HG03439 (cell line): ENCODE data around the gene HOXB8.

Source experiments
- ATAC-seq: cut with Tn5 transposase; IDR thresholded peaks from one replicate; pipeline ENCODE4 v1.9.1; 2021; ENCODE audit warnings: mild to moderate bottlenecking, moderate library complexity; ENCODE audit not compliant: unreplicated experiment

The HOXB8 gene

DNA sequence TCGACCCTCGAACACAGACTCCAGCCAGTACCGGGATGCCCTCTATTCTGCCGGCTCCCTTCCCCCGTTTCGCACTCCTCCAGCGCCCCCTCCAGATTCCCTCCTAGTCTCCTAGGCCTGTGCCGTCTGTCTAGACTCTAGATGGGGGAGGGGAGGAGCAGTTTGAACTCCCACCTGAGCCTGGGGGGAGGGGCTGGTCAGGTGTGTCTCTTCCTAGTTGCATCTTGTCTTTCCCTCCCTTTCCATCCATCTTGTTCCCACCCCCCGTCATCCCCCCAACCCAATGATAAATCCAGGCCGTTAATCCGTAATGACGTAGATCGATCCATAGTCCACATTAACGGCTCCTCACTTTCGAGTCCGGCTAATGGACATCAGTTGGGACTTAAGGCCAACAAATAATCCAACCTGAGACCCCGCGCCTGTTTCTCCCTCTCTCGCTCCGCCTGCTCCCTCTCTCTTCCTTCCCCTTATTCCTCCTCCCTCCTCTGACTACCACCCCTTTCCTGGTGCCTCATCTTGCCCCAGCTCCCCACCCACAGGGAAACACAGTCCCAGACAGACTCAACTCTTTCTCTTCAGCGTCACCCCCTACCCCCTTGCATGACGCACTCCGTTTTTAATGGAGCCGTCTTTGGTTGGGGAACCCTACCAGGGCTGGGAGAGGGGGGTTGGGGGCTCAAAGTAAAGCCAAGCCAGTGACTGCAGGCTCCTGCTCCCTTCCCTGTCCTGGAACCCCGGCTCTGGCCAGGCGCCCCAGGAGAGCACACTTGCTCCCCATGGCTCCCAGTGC, 18.2 kb downstream of the HOXB8 start:
- ATAC-seq = no peak

- ATAC-seq = no peak
Measured at GRCh38 chr17:48596000-48596734, 18.9 kb downstream of the HOXB8 start.

GRCh38 chr17:48595278-48595999, 19.7 kb downstream of the HOXB8 start:
- ATAC-seq = no peak

- no peak for ATAC-seq
Measured at GRCh38 chr17:48594538-48595277, 20.4 kb downstream of the HOXB8 start.

DNA sequence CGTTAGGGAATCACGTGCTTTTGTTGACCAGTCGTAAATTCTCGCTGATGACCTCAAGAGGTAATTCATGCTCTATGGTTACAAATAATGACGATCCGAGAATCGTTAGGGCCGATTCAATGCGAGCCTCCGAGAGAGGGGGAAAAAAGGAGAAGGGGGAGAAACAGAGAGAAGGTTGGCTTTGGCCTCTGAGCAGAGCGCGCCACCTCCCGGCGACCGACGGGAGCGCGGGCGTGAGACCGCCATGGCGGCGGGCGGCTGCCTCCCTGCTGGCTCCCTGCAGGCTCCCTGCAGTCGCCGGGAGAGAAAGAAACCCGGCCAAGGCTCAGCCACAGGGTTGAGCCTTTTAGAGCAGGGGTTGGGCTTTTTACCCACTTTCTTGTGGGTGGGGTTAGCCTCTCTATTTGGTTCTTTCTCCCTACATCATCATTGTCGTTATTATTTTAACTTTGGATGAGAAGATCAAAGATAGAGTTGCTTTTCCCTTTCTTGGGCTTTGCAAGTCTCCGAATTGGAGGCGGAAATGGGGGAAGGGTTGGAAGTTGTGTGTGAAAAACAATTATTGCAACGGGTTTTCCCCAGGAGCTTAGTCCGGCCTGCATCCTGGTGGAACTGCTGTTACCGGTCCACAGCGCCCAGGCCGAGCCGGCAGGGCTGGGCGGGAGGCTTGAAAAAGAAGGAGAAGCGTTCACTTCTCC, 21.1 kb downstream of the HOXB8 start:
- ATAC-seq = no peak

DNA sequence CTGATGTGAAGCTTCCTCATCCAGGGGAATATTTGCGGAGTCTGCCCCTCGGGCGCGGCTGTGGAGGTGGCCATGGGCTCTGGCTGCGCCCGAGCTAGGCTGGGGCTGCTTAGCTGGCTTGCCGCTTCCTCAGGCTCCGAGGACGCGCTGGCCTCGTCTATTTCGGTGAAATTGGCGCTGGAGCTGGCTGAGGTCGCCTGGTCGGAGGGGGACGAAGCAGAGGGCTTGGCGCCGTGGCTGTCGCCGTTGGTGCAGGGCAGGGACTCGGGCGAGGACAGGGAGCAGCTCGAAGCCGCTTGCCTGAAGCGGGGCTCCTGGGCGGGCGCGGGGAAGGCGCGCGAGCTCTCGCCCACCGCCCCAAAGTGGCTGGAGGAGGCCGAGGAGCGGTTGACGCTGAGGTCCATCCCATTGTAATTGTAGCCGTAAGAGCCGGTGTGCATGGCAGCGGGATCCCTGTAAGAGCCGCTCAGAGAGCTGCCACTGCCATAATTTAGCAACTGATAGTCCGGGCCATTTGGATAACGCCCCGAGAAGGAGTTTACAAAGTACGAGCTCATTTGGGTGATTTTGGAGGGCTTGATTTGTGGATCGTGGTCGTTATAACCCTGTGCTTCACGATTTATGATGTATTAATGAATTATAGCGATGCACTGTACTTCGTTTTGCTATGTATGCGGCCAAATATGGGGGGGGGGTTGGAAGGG, 21.8 kb downstream of the HOXB8 start, which contains the start of gene HOXB5:
Gene HOXB5, minus strand, starts transcription at position 654 of the 704 bp plus-strand sequence. Its CDS starts 97 bp downstream, at position 557.
- no peak for ATAC-seq

GRCh38 chr17:48592577-48592976, 22.5 kb downstream of the HOXB8 start:
- ATAC-seq = no peak

- ATAC-seq = no peak
Measured at GRCh38 chr17:48592057-48592514, 23.0 kb downstream of the HOXB8 start.

DNA sequence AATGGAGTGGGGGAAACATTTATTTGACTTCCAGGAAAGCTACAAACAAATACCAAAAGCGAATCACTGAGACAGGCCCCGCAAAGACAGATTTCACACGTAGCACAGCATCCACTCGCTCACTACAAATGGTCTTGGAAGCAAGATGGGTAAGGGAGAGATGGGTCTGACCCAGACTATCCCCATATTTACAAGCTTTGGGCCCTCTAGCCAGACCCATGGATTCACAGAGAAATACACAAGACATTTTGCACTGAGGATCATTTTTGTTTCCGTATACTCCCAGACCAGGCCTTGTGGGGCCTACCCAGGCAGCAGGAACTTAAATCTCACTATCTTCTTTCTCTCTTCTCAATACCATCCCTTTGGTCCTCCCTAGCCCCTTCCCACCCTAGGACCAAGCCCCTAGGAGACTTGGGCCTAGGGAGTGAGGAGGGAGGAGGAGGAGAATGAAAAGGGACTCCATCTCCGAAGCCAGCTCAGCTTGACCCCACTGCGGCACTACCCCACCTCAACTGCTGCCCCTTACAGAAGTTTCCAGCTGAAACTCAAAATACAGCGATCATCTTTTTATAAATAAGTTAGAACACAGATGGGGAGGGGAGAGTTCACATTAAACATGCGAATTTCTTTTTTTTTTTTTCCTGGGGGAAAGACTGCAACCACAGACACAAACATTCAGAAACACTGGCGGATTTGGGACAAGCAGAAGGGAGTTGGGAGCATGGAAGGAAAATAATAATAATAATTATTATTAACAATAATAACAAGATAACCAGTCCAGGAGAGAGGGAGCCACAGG, 23.6 kb downstream of the HOXB8 start:
- ATAC-seq = no peak

GRCh38 chr17:48590607-48591161, 24.4 kb downstream of the HOXB8 start:
- ATAC-seq = no peak

DNA sequence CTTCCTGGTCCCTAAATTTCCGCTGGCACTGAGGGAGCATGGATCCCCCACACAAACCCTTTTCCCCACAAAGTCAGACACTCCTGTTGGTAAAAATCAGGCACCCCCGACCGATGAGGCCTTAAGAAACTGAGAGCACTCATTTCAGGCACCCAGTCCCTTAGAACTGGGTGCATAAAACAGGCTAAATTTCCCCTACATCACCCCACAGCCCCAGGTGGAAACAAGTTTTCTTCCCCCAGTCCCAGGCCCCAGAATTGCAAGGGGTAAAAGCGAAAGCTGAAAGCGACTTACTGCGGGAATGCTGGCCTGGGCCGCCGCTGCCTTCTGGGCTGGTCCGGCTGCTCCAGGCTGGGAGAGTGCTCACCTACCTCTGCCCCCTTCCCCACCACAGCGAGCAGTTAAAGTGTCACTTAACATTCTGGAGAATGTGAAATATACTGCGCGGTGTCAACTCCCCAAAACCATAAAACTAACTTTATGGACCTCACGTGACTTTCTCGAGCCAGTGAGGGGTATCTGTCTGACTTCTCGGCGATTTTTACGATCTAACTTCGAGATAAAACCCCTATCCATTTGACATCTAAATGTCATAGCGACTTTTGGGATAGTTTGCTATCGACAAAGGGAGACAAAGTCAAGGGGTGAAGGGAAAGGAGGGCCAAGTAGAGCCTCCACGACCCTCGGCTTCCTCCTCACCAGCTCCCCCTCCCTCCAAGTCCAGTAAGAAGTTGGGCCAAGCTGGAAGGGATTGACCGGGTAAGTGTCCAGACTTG, 25.1 kb downstream of the HOXB8 start, which contains the start of gene HOXB3:
Gene HOXB3, minus strand, starts transcription at position 411 of the 776 bp plus-strand sequence. CDS start 37,767 bp downstream, outside the sequence.
- ATAC-seq = no peak

GRCh38 chr17:48589060-48589830, 25.8 kb downstream of the HOXB8 start:
- no peak for ATAC-seq

- no peak for ATAC-seq
Measured at GRCh38 chr17:48588528-48588927, 26.6 kb downstream of the HOXB8 start.

GRCh38 chr17:48588074-48588415, 27.0 kb downstream of the HOXB8 start:
- no peak for ATAC-seq

DNA sequence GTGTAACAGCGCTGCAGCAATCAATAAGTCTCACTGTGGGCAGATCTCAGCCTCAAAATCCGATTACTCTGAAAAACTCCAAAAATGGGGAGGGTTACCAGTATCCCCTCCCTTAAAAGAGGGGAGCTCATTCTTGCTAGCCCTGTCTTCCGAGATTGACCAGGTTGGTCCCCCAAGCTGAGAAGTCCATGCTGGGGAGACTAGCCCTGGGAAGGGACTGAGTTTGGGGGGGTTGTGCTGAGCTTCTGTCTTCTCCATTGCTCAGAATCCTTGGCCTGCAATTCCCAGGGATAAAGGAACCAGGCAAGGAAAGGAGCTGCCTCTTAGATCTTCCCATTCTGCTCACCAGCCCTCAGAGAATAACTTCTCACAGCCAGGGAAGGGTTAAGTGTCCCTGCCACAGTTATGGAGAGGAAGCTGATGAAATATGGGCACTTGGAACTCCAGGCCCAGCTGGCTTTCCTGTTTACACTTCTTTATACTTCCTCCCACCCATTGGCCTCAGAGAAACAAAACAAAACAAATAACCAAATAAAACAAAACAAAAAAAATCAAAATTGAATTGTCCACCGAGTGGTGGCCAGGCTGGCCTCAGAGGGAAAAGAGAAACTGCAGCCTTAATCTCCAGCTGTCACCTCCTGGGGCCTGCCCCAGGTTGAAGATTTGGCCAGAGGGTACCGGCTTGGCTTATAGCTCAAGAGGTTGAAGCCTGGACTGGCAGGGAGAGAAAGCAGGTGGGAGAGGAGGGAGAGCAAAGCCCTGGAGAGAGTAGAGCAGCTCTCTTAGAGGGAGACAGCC, 27.6 kb downstream of the HOXB8 start:
- ATAC-seq = no peak
